K562 (cell line): ENCODE results near the gene SUGT1. TPM values are rescaled to one million over a fixed set of nuclear protein-coding genes. Genes with fewer than 3 reads are reported as not detected.

Experiments
- ATAC-seq: fragments of 200-7000 bp; cut with Tn5 transposase; 3 replicates; pipeline ENCODE4 v1.9.1; 2020; ENCODE audit warnings: moderate library complexity
- Bru-seq: library from RNA; stranded (reverse); fragments of 400-500 nt; gene quantifications from one replicate; lab custom pipeline; 2021; lab: Mats Ljungman, UMichigan
- BruChase-seq, 2 experiments: library from RNA; stranded (reverse); fragments of 400-500 nt; gene quantifications; one replicate each; lab custom pipeline; 2021; lab: Mats Ljungman, UMichigan
- BruUV-seq: library from RNA; stranded (reverse); fragments of 400-500 nt; replicated peaks from 2 replicates; lab custom pipeline; 2021; lab: Mats Ljungman, UMichigan
- CTCF ChIA-PET: fragments of 300-600 bp; formaldehyde crosslinking; extraction: SDS; loops from one replicate; lab custom pipeline; 2021; ENCODE audit warnings: low intra/inter-chr PET ratio; lab: Yijun Ruan, JAX
- POLR2A ChIA-PET: fragments of 300-600, 350-650 bp; sonication (Branson Sonifier 250); formaldehyde crosslinking; extraction: SDS; loops from one replicate; lab custom pipeline; 2021; ENCODE audit warnings: antibody characterized with exemption, inconsistent platforms; lab: Yijun Ruan, JAX
- DNase-seq, 4 experiments: peaks; one replicate each; pipeline versions ENCODE4 v3.0.0 to v3.0.0-alpha.2; 2011 to 2018; ENCODE audit warnings: low spot score in 3 of 4, mixed read lengths in 3 of 4; ENCODE audit errors: extremely low read depth in 1 of 4
- FAIRE-seq: peaks from 2 replicates; lab custom pipeline; 2011; peaks lifted over from hg19 to GRCh38; lab: Jason Lieb, UNC
- H2AFZ ChIP-seq: 2 replicates; pipeline ENCODE4 v1.6.0; 2011; ENCODE audit warnings: low read depth, low read length, control low read depth, inconsistent platforms
- H3K27ac ChIP-seq: fragments of 200-600 bp; 3 replicates; pipeline ENCODE4 v1.8.0; 2011; ENCODE audit warnings: low read depth, mild to moderate bottlenecking, control low read depth, inconsistent platforms, low read length, moderate library complexity, mixed read lengths; ENCODE audit errors: extremely low read depth
- H3K27me3 ChIP-seq, 2 experiments: fragments of 300-600 bp in 1 of 2; 2 replicates in 1 of 2; 3 replicates in 1 of 2; pipeline versions ENCODE4 v1.6.0 to v1.8.0; 2011; ENCODE audit warnings: inconsistent platforms in 2 of 2, low read length in 2 of 2, mild to moderate bottlenecking in 1 of 2, mixed read lengths in 1 of 2, moderate library complexity in 1 of 2; ENCODE audit not compliant: control insufficient read depth in 2 of 2, insufficient read depth in 2 of 2
- H3K36me3 ChIP-seq: fragments of 300-600 bp; 3 replicates; pipeline ENCODE4 v1.8.0; 2011; ENCODE audit warnings: mild to moderate bottlenecking, low read length, inconsistent platforms; ENCODE audit not compliant: control insufficient read depth, insufficient read depth
- H3K4me1 ChIP-seq, 2 experiments: fragments of 200-600 bp in 1 of 2; replicated peaks in 1 of 2; 2 replicates in 1 of 2; 3 replicates in 1 of 2; pipeline versions ENCODE4 v1.5.1 to v1.8.0; 2011; ENCODE audit warnings: inconsistent platforms in 2 of 2, low read length in 2 of 2, mild to moderate bottlenecking in 1 of 2, mixed read lengths in 1 of 2, moderate library complexity in 1 of 2; ENCODE audit not compliant: control insufficient read depth in 2 of 2, insufficient read depth in 2 of 2
- H3K4me2 ChIP-seq: 2 replicates; pipeline ENCODE4 v1.6.1; 2011; ENCODE audit warnings: low read length, control low read depth, inconsistent platforms, mixed read lengths; ENCODE audit not compliant: insufficient read depth
- H3K4me3 ChIP-seq: fragments of 200-600 bp; sonication (generic), shearing (Covaris generic); 2 replicates; pipeline ENCODE4 v1.5.1; 2016; ENCODE audit warnings: control low read depth, inconsistent platforms
- H3K79me2 ChIP-seq: fragments of 200-600 bp; 3 replicates; pipeline ENCODE4 v1.8.0; 2011; ENCODE audit warnings: low read length, inconsistent platforms; ENCODE audit not compliant: control insufficient read depth, insufficient read depth
- H3K9ac ChIP-seq, 2 experiments: 2 replicates each; pipeline versions ENCODE4 v1.6.0 to v1.6.1; 2011; ENCODE audit warnings: low read depth in 2 of 2, low read length in 2 of 2, control low read depth in 1 of 2, inconsistent platforms in 1 of 2, mild to moderate bottlenecking in 1 of 2, mixed read lengths in 1 of 2; ENCODE audit not compliant: insufficient read depth in 1 of 2
- H3K9me1 ChIP-seq: one replicate; pipeline ENCODE4 v1.6.0; 2011; ENCODE audit warnings: inconsistent platforms, mild to moderate bottlenecking, low read length, moderate library complexity; ENCODE audit not compliant: control insufficient read depth, insufficient read depth
- H3K9me3 ChIP-seq: replicated peaks from 2 replicates; pipeline ENCODE4 v1.5.1; 2011; ENCODE audit warnings: low read depth, low read length, inconsistent platforms; ENCODE audit not compliant: control insufficient read depth, insufficient read depth
- H4K20me1 ChIP-seq: replicated peaks from 2 replicates; pipeline ENCODE4 v1.6.1; 2011; ENCODE audit warnings: low read length, inconsistent platforms, mixed read lengths; ENCODE audit not compliant: control insufficient read depth, insufficient read depth
- BRD4 ChIP-seq: fragments of 200-600 bp; sonication (generic); IDR thresholded peaks from 2 replicates; pipeline ENCODE4 v1.6.1; 2017; ENCODE audit warnings: inconsistent platforms
- ELF2 ChIP-seq: fragments of 250-450 bp; sonication (Bioruptor Pico); IDR thresholded peaks from 2 replicates; pipeline ENCODE4 v1.5.0; 2021; ENCODE audit warnings: mild to moderate bottlenecking
- PHB2 ChIP-seq: fragments of 450-650 bp; IDR thresholded peaks from 2 replicates; pipeline ENCODE4 v1.6.1; 2017; ENCODE audit warnings: low read depth
- POLR2H ChIP-seq: IDR thresholded peaks from 2 replicates; pipeline ENCODE4 v1.6.1; 2016; ENCODE audit warnings: missing genetic modification characterization, low read depth, mild to moderate bottlenecking, control low read depth, missing compliant biosample characterization, moderate library complexity
- ZNF77 ChIP-seq: fragments of 250-450 bp; sonication (Bioruptor Pico); IDR thresholded peaks from 2 replicates; pipeline ENCODE4 v1.5.0; 2020
- whole genome bisulfite sequencing: fragments of 100-300 bp; shearing (Covaris generic); methylation state at CpG from one replicate; pipeline ENCODE4 v1.1.6; 2016; ENCODE audit warnings: low coverage, mixed read lengths; ENCODE audit not compliant: insufficient coverage; ENCODE audit errors: missing lambda C conversion rate; 5-methylcytosine and 5-hydroxymethylcytosine counted together
- in situ Hi-C: fragments of 300-500 bp; cut with MboI; formaldehyde crosslinking; loops from 4 replicates; pipeline ENCODE4 v1.15.0; 2018; ENCODE audit warnings: inconsistent platforms, mixed read lengths
- intact Hi-C: fragments of 100-400 bp; cut with micrococcal nuclease; formaldehyde crosslinking; loops from 2 replicates; pipeline ENCODE4 v1.14.2; 2022
- long read RNA-seq, 3 experiments: library from polyadenylated mRNA in 2 of 3; library from RNA in 1 of 3; unstranded in 2 of 3; stranded (forward) in 1 of 3; transcript quantifications; one replicate each; pipeline ENCODE4 v2.0.0, GENCODE V29; 2019 to 2022
- polyA minus RNA-seq, 3 experiments: library from RNA; depleted of rRNA, polyadenylated mRNA; stranded (reverse); fragments of >200 nt; gene quantifications; 2 replicates each; pipeline ENCODE4 v1.2.3, GENCODE V29; 2011
- polyA plus RNA-seq, 8 experiments: library from polyadenylated mRNA; depleted of rRNA in 4 of 8; stranded (reverse) in 5 of 8; unstranded in 3 of 8; fragments of >200 nt; fragmentation: Nextera tagmentation in 2 of 8; fragmentation: Illumina TruSeq in 1 of 8; extraction: Ambion mirVana in 2 of 8; extraction: Trizol in 1 of 8; gene quantifications; 2 replicates each; pipeline versions ENCODE4 v1.2.1 to v1.2.3, GENCODE V29; 2011 to 2014; ENCODE audit warnings: inconsistent platforms in 1 of 8, missing spikeins in 1 of 8
- total RNA-seq, 7 experiments: library from RNA; depleted of rRNA in 6 of 7; stranded (reverse); fragments of >200 nt in 6 of 7; fragmentation: Illumina TruSeq in 2 of 7; extraction: Trizol in 2 of 7; gene quantifications; 2 replicates each; pipeline versions ENCODE4 v1.2.1 to v1.2.3, GENCODE V29; 2011 to 2021; ENCODE audit warnings: low replicate concordance in 1 of 7
- TF ChIP-seq, protein P1 (sequence below): fragments of 250-450 bp; sonication (Bioruptor Pico); IDR thresholded peaks from 2 replicates; pipeline ENCODE4 v1.8.0; 2022; ENCODE audit warnings: moderate library complexity, mild to moderate bottlenecking, inconsistent platforms
- TF ChIP-seq, protein P2 (sequence below), 2 experiments: fragments of 450-650 bp in 1 of 2; IDR thresholded peaks; 2 replicates each; pipeline ENCODE4 v1.6.1; 2011 to 2017; ENCODE audit warnings: low read depth in 2 of 2, antibody characterized with exemption in 1 of 2, borderline replicate concordance in 1 of 2, low read length in 1 of 2, mild to moderate bottlenecking in 1 of 2, mixed read lengths in 1 of 2; ENCODE audit not compliant: control insufficient read depth in 1 of 2
- TF ChIP-seq, protein P3 (sequence below), 2 experiments: fragments of 200-800 bp in 1 of 2; sonication (Bioruptor generic) in 1 of 2; sonication (generic) in 1 of 2; formaldehyde crosslinking in 1 of 2; IDR thresholded peaks in 1 of 2; conservative IDR thresholded peaks in 1 of 2; 2 replicates each; pipeline versions ENCODE4 v1.5.0 to v1.6.1; 2016 to 2020; ENCODE audit warnings: missing compliant biosample characterization in 1 of 2, missing genetic modification characterization in 1 of 2, missing genetic modification reagents in 1 of 2

Gene SUGT1
- total RNA-seq (2011; cell fraction: chromatin; rRNA removed; ENCODE audit: low replicate concordance) = 10.0 and 22.1 TPM in 2 replicates
- total RNA-seq (2011; cell fraction: nucleolus; rRNA removed) = 9.3 and 10.8 TPM in 2 replicates
- total RNA-seq (2011; cell fraction: nucleoplasm; rRNA removed) = 16.1 and 26.0 TPM in 2 replicates
- total RNA-seq (2014; rRNA removed) = 38.1 and 42.7 TPM in 2 replicates
- total RNA-seq (2014; rRNA removed; fragmentation: Illumina TruSeq; extraction: Trizol) = 67.1 and 67.6 TPM in 2 replicates
- 47.1 and 53.8 TPM in 2 replicates for total RNA-seq (2015; rRNA removed; fragmentation: Illumina TruSeq; extraction: Trizol)
- 44.8 and 51.4 TPM in 2 replicates for total RNA-seq (2021)
- polyA plus RNA-seq (2011; rRNA removed) = 29.2 and 44.7 TPM in 2 replicates
- polyA plus RNA-seq (2011; cell fraction: cytosol; rRNA removed) = 12.2 and 14.0 TPM in 2 replicates
- polyA plus RNA-seq (2011; cell fraction: nucleus; rRNA removed) = 9.3 and 9.9 TPM in 2 replicates
- 35.3 and 59.1 TPM in 2 replicates for polyA plus RNA-seq (2012)
- 57.1 and 59.1 TPM in 2 replicates for polyA plus RNA-seq (2014; fragmentation: Illumina TruSeq; extraction: Trizol)
- 10 to 100 TPM; 59.0 to 60.4 TPM for polyA plus RNA-seq (2014; fragmentation: Nextera tagmentation; extraction: Ambion mirVana)
- 50.6 and 55.7 TPM in 2 replicates for polyA plus RNA-seq (2014; rRNA removed)
- 33.2 and 34.6 TPM in 2 replicates for polyA minus RNA-seq (2011; rRNA and poly(A)+ RNA removed)
- 8.1 and 12.7 TPM in 2 replicates for polyA minus RNA-seq (2011; cell fraction: cytosol; rRNA and poly(A)+ RNA removed)
- polyA minus RNA-seq (2011; cell fraction: nucleus; rRNA and poly(A)+ RNA removed) = 14.5 and 17.7 TPM in 2 replicates
- percentile 80 among the genes with signal in this experiment for Bru-seq, nascent RNA
- BruChase-seq, experiment 1, labeled RNA remaining after a 2-hour chase = percentile 85 among the genes with signal in this experiment
- BruChase-seq, experiment 2, labeled RNA remaining after a 6-hour chase = percentile 86 among the genes with signal in this experiment
- long read RNA-seq, experiment 1, transcript SUGT1-204 (1 exons, 2,802 nt) = major isoform, 38 of 55 reads
- long read RNA-seq, experiment 1, partial matches to known transcripts = 3 of 55 reads
- long read RNA-seq, experiment 1, other reads (novel, unspliced or antisense) = 14 of 55 reads
- long read RNA-seq, experiment 2, partial matches to known transcripts = 18 of 95 reads
- long read RNA-seq, experiment 2, other reads (novel, unspliced or antisense) = 76 of 95 reads
- long read RNA-seq, experiment 3, partial matches to known transcripts = 7 of 19 reads
- long read RNA-seq, experiment 3, other reads (novel, unspliced or antisense) = 12 of 19 reads

DNA sequence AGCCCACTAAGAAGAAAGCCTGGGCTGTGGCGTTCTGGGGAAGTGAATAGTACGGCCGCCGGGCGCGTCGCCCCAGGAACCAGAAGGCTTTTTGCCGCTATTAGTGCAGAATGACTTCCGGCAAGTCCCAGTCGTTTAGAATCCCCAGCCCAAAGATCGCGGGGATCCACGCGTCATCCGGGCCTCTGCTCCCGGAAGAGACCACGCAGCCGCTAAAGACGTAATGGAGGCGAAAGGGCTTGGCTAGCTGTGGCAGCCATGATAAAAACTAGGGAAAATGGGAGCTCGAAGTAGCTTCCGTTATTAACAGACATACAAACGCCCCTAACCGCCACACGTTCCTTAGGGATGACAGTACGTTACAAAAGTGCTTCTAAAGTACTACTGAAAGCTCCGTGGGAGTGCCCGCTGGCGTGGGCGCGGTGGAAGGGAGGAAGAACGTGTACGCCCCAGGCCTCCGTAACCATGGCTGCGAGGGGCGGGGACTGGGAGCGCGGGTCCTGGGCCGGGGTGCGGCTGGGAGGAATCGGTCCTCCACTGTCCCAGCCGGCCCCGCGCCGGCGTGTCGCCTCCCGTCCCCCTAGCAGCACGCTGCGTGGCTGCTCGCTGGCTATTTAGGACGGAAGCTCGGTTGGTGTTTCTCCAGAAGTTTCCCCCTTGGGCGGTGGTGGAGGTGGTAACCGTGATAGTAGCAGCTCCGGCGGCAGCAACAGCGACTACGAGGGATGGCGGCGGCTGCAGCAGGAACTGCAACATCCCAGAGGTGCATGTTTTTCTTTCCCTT, at the start of gene SUGT1:
SUGT1 (plus strand) TSS at position 641 of the 784 bp plus-strand sequence; CDS start at position 726, 85 bp downstream.
- no peaks in the 10 kb centered on the region for H3K9me1 ChIP-seq
- no TSS peak for BruUV-seq
- CTCF ChIA-PET = no interaction called here
- WGBS = 0% methylated on average over 34 of the region's 61 CpGs
- peak within 1 kb of the TSS; percentile 80 for H3K4me2 ChIP-seq
- in situ Hi-C loops (no loop called here), intact Hi-C loops (loop anchor here (1.0 to 10.0 kb wide), 2 partner anchors 35 to 198 kb away; partner anchors contain the start of genes CKAP2 and VPS36)
- FAIRE-seq (peak; percentile 94), ATAC-seq (peak; percentile 96), DNase-seq (peak; percentile 79 to 95 (median 82))
- peak within 1 kb of the TSS; percentile 97 for H2AFZ ChIP-seq
- peaks cover 33% of the 10 kb centered on the region; the same call in 2 of the 3 replicates for H3K36me3 ChIP-seq
- no peaks in the 10 kb centered on the region for H3K27me3 ChIP-seq
- no peaks in the 10 kb centered on the region for H4K20me1 ChIP-seq
- H3K9ac ChIP-seq = peak within 1 kb of the TSS; percentile 84 to 85
- POLR2A ChIA-PET = interaction anchor here (0.6 to 3.4 kb wide), 12 partner anchors 10 to 535 kb away, joined by 3 to 24 read pairs (median 4); partner anchors contain the start of gene HNRNPA1L2
- no peaks in the 10 kb centered on the region for H3K9me3 ChIP-seq
- peaks cover 0 to 5% of the 10 kb centered on the region in 2 experiments; a peak in 1 of 5 replicates for H3K4me1 ChIP-seq
- peak within 1 kb of the TSS; percentile 92 for H3K27ac ChIP-seq
- H3K79me2 ChIP-seq = peaks cover 67% of the 10 kb centered on the region
- H3K4me3 ChIP-seq = peak within 1 kb of the TSS; percentile 66
- TF ChIP-seq ZNF77 (CRISPR knock-in tag) (no peak), POLR2H (peak; percentile 82; the same call in 1 of the 2 replicates), BRD4 (no peak), ELF2 (peak; percentile 92), PHB2 (no peak)
- TF ChIP-seq, protein P1, sequence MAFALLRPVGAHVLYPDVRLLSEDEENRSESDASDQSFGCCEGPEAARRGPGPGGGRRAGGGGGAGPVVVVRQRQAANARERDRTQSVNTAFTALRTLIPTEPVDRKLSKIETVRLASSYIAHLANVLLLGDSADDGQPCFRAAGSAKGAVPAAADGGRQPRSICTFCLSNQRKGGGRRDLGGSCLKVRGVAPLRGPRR (CRISPR knock-in tag) = no peak
- TF ChIP-seq, protein P2, sequence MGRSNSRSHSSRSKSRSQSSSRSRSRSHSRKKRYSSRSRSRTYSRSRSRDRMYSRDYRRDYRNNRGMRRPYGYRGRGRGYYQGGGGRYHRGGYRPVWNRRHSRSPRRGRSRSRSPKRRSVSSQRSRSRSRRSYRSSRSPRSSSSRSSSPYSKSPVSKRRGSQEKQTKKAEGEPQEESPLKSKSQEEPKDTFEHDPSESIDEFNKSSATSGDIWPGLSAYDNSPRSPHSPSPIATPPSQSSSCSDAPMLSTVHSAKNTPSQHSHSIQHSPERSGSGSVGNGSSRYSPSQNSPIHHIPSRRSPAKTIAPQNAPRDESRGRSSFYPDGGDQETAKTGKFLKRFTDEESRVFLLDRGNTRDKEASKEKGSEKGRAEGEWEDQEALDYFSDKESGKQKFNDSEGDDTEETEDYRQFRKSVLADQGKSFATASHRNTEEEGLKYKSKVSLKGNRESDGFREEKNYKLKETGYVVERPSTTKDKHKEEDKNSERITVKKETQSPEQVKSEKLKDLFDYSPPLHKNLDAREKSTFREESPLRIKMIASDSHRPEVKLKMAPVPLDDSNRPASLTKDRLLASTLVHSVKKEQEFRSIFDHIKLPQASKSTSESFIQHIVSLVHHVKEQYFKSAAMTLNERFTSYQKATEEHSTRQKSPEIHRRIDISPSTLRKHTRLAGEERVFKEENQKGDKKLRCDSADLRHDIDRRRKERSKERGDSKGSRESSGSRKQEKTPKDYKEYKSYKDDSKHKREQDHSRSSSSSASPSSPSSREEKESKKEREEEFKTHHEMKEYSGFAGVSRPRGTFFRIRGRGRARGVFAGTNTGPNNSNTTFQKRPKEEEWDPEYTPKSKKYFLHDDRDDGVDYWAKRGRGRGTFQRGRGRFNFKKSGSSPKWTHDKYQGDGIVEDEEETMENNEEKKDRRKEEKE (IDR thresholded peaks at IDR 0.05; ENCODE audit: borderline replicate concordance in 1 of 2, control insufficient read depth in 1 of 2, low read depth in 2 of 2, low read length in 1 of 2) = peak in 1 of 2 experiments; percentile 66; a peak in 1 of 4 replicates
- TF ChIP-seq, protein P3, sequence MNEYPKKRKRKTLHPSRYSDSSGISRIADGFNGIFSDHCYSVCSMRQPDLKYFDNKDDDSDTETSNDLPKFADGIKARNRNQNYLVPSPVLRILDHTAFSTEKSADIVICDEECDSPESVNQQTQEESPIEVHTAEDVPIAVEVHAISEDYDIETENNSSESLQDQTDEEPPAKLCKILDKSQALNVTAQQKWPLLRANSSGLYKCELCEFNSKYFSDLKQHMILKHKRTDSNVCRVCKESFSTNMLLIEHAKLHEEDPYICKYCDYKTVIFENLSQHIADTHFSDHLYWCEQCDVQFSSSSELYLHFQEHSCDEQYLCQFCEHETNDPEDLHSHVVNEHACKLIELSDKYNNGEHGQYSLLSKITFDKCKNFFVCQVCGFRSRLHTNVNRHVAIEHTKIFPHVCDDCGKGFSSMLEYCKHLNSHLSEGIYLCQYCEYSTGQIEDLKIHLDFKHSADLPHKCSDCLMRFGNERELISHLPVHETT (CRISPR knock-in tag; conservative IDR thresholded peaks at IDR 0.05 in 1 of 2, IDR thresholded peaks at IDR 0.05 in 1 of 2) = peak in 1 of 2 experiments; percentile 86; a peak in 2 of 4 replicates
